Large intestine (tissue), 3 donors: ENCODE measurements around the gene FBXL7. TPM values are rescaled to one million over a fixed set of nuclear protein-coding genes. Genes with fewer than 3 reads are reported as not detected.

Experiments
- DNase-seq, 2 donors: peaks; one replicate each; pipeline versions ENCODE4 v3.0.0 to v3.0.0-alpha.2; 2013
- H3K27ac ChIP-seq: one replicate; pipeline ENCODE4 v1.5.1; 2013; ENCODE audit warnings: low read length
- H3K27me3 ChIP-seq: 2 replicates; pipeline ENCODE4 v1.6.1; 2013; ENCODE audit warnings: low read length; ENCODE audit not compliant: control insufficient read depth, insufficient read depth
- H3K36me3 ChIP-seq: 2 replicates; pipeline ENCODE4 v1.6.1; 2013; ENCODE audit warnings: low read length; ENCODE audit not compliant: control insufficient read depth, insufficient read depth
- H3K4me1 ChIP-seq: one replicate; pipeline ENCODE4 v1.6.1; 2013; ENCODE audit warnings: low read length; ENCODE audit not compliant: control insufficient read depth, insufficient read depth
- H3K4me3 ChIP-seq: one replicate; pipeline ENCODE4 v1.5.1; 2013; ENCODE audit warnings: low read length
- H3K9me3 ChIP-seq: one replicate; pipeline ENCODE4 v1.6.1; 2013; ENCODE audit warnings: mild to moderate bottlenecking, low read depth, low read length, moderate library complexity; ENCODE audit not compliant: control insufficient read depth
- WGBS: methylation state at CpG from one replicate; pipeline ENCODE4 v1.1.5; 2013; ENCODE audit warnings: low lambda C conversion rate; ENCODE audit not compliant: insufficient coverage; 5-methylcytosine and 5-hydroxymethylcytosine counted together
- polyA plus RNA-seq: library from polyadenylated mRNA; unstranded; fragments of 120-200 nt; gene quantifications from one replicate; pipeline ENCODE4 v1.2.1, GENCODE V29; 2013

Gene FBXL7
- polyA plus RNA-seq, 1 donor: 7.2 TPM

DNA sequence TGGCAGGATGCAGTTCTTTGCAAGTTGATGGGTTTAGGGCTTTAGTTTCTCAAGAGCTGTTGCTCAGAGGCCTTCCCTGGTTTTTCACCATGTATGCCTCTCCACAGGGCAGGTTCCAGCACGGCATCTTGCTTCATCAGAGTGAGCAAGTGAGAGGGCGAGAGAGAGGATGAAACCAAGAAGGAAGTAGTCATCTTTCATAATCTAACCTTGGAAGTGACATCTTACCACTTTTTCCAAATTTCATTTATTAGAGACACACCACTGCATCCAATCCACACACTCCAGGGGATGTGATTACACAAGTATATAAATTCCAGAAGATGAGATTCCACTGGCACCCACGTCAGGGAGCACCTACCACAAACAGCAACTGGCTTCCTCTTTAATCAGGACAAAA lies 385.2 kb downstream of the FBXL7 start:
- no peaks in the 10 kb centered on the region for H3K27me3 ChIP-seq
- no CpG with 5 or more reads among the region's 3 CpGs for WGBS
- H3K9me3 ChIP-seq: no peaks in the 10 kb centered on the region
- no peaks in the 10 kb centered on the region for H3K36me3 ChIP-seq
- H3K4me1 ChIP-seq: no peaks in the 10 kb centered on the region
- H3K4me3 ChIP-seq: no peak overlapping the region
- no peak overlapping the region for H3K27ac ChIP-seq
- no peak for DNase-seq

DNA sequence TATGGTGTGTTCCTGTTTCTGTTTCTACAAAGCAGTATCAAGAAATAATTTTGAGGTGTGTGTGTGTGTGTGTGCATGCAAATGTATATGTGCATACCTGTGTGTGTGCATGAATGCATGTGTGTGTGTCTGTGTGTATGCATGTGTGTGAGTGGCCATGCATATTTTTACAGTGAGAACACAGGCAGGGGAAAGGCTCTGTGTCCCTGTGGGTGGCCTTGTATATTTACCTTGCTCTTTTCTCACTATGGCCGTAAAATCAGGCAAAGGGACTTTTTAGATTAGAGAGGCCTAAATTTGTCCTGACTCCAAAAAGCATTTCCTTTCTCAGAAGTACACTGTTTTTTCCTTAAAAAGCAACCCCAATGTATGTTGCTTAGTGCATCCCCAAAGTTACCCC lies 386.2 kb downstream of the FBXL7 start:
- Histone ChIP-seq H3K9me3 (no peaks in the 10 kb centered on the region), H3K4me1 (no peaks in the 10 kb centered on the region), H3K27me3 (no peaks in the 10 kb centered on the region), H3K27ac (no peak overlapping the region), H3K36me3 (no peaks in the 10 kb centered on the region), H3K4me3 (no peak overlapping the region)
- WGBS: no CpG with 5 or more reads among the region's 1 CpG
- no peak for DNase-seq

DNA sequence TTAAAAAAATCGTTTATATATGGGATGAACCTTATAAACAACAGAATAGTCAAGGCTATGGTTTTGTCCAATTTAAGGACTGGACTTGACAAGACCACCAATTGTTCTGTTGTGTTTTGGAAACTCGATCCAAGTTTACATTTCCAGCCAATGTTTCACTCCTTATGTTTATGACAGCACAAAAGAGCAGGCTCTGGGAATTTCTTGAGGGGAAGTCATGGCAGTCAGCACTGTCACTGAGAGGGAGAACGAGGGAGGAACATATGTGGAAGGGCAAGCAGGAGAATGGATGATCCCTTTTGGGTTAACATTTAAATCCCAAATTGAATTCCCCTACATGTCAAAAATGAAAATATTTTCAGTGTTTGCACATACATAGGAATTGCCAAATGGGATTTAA lies 387.1 kb downstream of the FBXL7 start:
- Histone ChIP-seq H3K36me3 (no peaks in the 10 kb centered on the region), H3K4me3 (no peak overlapping the region), H3K27ac (no peak overlapping the region), H3K27me3 (no peaks in the 10 kb centered on the region), H3K4me1 (no peaks in the 10 kb centered on the region), H3K9me3 (no peaks in the 10 kb centered on the region)
- WGBS: no CpG with 5 or more reads among the region's 3 CpGs
- DNase-seq: peak; percentile 9 to 18

DNA sequence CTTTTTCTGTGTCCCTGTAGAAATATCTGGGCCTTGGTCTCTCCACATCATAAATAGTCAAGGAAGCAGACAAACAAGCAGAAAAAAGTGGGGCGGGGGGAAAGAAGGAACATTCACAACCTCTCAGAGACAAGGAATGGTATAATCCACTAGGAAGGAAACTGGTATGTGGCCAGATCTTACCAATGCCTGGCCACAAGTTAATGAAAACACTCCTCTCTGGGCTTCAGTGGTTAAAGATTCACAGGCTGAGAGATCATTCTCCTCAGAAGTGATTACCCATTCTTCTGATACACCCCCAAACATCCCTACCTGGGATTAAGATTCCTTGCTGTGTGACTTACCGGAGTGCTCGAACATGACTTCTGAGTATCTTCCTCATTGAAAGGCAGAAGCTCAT lies 389.0 kb downstream of the FBXL7 start:
- no peak overlapping the region for H3K4me3 ChIP-seq
- no peaks in the 10 kb centered on the region for H3K27me3 ChIP-seq
- no peaks in the 10 kb centered on the region for H3K9me3 ChIP-seq
- H3K36me3 ChIP-seq: no peaks in the 10 kb centered on the region
- WGBS: no CpG with 5 or more reads among the region's 3 CpGs
- H3K27ac ChIP-seq: no peak overlapping the region
- no peak for DNase-seq
- H3K4me1 ChIP-seq: no peaks in the 10 kb centered on the region

DNA sequence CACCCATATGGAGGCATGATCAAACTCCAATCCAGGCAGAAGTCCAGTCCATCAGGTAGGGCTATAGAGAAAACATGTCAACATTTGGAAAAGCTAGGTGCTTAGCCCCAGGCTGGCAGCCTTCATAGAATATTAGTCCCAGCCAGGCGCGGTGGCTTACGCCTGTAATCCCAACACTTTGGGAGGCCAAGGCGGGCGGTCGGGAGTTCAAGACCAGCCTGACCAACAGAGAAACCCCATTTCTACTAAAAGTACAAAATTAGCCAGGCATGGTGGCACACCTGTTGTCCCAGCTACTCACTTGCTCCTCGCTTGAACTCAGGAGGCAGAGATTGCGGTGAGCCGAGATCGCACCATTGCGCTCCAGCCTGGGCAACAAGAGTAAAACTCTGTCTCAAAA lies 393.9 kb downstream of the FBXL7 start:
- no peaks in the 10 kb centered on the region for H3K27me3 ChIP-seq
- H3K9me3 ChIP-seq: no peaks in the 10 kb centered on the region
- 100% methylated on average over 4 of the region's 11 CpGs for WGBS
- no peak for DNase-seq
- H3K4me3 ChIP-seq: no peak overlapping the region
- no peak overlapping the region for H3K27ac ChIP-seq
- H3K4me1 ChIP-seq: no peaks in the 10 kb centered on the region
- H3K36me3 ChIP-seq: no peaks in the 10 kb centered on the region

DNA sequence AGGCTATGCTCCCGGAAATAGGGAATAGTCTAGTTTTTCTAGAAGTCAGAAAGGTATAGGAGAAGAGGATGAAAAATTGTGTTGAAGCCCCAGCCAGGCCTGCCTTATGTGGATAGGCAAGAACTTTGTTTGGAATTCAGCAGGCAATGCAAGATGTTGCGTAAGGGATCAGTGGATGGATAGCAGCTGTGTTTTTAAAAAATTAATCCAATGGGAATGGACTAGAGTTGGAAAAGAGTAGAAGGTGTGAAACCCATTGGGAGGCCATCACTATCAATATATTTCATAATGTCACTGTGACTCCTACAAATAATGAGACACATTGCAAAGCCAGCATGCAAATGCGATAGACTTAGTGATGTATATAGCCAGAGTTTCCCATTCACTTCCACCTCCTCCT lies 397.7 kb downstream of the FBXL7 start:
- WGBS: no CpG with 5 or more reads among the region's 3 CpGs
- H3K27ac ChIP-seq: no peak overlapping the region
- no peak overlapping the region for H3K4me3 ChIP-seq
- H3K9me3 ChIP-seq: no peaks in the 10 kb centered on the region
- no peak for DNase-seq
- no peaks in the 10 kb centered on the region for H3K4me1 ChIP-seq
- H3K27me3 ChIP-seq: no peaks in the 10 kb centered on the region
- no peaks in the 10 kb centered on the region for H3K36me3 ChIP-seq

DNA sequence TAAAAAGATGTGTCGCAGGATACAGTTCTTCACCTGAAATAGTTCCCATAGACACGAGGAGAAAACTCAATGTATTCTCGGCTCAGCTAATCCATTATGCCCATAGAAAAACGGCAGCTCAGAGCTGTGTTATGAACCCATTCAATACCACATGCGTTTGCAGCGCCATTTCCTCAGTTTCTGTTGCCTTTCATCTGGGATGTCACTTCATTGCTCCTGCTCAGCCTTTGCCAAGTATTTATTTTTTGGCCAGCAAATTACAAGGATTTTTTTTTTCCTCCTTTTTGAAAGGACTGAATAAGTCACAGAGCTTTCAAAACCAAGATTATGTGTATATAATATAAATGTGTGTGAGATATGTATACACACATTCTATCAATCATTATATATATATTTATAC lies 398.7 kb downstream of the FBXL7 start:
- no peak overlapping the region for H3K4me3 ChIP-seq
- H3K27me3 ChIP-seq: no peaks in the 10 kb centered on the region
- H3K9me3 ChIP-seq: no peaks in the 10 kb centered on the region
- 100% methylated on average over 4 of the region's 6 CpGs for WGBS
- H3K27ac ChIP-seq: no peak overlapping the region
- H3K4me1 ChIP-seq: no peaks in the 10 kb centered on the region
- H3K36me3 ChIP-seq: no peaks in the 10 kb centered on the region
- no peak for DNase-seq

DNA sequence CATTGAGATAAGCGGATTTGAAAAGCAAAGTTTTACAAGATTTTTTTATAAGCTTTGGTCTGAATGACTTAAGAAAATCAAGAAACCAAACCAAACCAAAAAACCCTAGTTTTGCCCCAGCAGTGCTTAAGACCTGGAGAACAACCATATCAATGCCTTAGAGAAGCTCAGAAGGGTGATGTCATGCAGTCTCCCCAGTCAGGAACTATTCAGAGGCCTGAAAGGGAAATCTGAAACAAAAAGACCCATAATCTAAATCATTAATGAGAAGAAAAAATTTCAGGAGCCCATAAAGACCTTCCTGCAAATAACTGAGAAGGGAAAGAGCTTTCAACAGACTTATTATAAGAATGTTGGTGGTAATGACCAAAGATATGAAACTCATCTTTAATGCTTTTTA lies 399.5 kb downstream of the FBXL7 start:
- H3K27me3 ChIP-seq: no peaks in the 10 kb centered on the region
- no peak for DNase-seq
- H3K4me1 ChIP-seq: no peaks in the 10 kb centered on the region
- H3K27ac ChIP-seq: no peak overlapping the region
- 100% methylated on average over 1 of the region's 1 CpG for WGBS
- no peaks in the 10 kb centered on the region for H3K9me3 ChIP-seq
- no peaks in the 10 kb centered on the region for H3K36me3 ChIP-seq
- no peak overlapping the region for H3K4me3 ChIP-seq

DNA sequence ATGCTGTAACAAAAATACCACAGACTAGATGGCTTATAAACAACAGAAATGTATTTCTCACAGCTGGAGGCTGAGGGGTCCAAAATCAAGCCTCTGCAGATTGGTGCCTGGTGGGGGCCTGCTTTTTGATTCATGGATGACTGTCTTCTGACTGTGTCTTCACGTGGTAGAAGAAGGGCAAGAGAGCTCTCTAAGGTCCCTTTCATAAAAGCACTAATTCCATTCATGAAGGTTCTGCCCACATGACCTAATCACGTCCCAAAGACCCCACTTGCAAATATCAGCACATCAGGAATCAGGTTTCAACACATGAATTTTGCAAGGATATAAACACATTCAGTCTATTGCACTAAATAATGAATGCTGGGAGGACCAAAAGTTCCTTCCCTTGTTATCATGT lies 401.2 kb downstream of the FBXL7 start:
- H3K4me1 ChIP-seq: no peaks in the 10 kb centered on the region
- no peak overlapping the region for H3K27ac ChIP-seq
- no CpG with 5 or more reads among the region's 2 CpGs for WGBS
- DNase-seq: no peak
- H3K9me3 ChIP-seq: no peaks in the 10 kb centered on the region
- no peaks in the 10 kb centered on the region for H3K36me3 ChIP-seq
- no peak overlapping the region for H3K4me3 ChIP-seq
- H3K27me3 ChIP-seq: no peaks in the 10 kb centered on the region

DNA sequence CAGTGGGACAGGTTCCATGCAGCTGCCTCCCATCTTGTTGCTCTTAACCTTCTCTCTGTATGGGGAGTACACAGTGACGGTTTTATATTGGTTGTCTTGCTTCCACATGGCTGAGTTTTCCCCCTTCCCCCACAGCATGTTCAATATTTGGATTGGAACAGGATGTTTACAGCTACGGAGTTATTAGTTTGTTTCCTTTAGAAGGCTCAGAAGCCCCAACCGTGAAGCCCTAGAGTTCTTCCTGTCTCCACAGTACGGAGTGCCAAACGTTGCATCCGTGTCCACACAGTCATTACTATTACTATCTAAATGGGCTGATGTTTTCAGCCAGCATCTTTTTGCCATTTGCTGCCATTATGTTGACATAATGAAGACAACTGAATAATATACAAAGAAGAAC lies 402.1 kb downstream of the FBXL7 start:
- H3K4me3 ChIP-seq: no peak overlapping the region
- no peaks in the 10 kb centered on the region for H3K9me3 ChIP-seq
- no peaks in the 10 kb centered on the region for H3K36me3 ChIP-seq
- no peak overlapping the region for H3K27ac ChIP-seq
- no peaks in the 10 kb centered on the region for H3K27me3 ChIP-seq
- H3K4me1 ChIP-seq: no peaks in the 10 kb centered on the region
- peak in 1 of 2 donors; percentile 19 for DNase-seq
- no CpG with 5 or more reads among the region's 6 CpGs for WGBS

DNA sequence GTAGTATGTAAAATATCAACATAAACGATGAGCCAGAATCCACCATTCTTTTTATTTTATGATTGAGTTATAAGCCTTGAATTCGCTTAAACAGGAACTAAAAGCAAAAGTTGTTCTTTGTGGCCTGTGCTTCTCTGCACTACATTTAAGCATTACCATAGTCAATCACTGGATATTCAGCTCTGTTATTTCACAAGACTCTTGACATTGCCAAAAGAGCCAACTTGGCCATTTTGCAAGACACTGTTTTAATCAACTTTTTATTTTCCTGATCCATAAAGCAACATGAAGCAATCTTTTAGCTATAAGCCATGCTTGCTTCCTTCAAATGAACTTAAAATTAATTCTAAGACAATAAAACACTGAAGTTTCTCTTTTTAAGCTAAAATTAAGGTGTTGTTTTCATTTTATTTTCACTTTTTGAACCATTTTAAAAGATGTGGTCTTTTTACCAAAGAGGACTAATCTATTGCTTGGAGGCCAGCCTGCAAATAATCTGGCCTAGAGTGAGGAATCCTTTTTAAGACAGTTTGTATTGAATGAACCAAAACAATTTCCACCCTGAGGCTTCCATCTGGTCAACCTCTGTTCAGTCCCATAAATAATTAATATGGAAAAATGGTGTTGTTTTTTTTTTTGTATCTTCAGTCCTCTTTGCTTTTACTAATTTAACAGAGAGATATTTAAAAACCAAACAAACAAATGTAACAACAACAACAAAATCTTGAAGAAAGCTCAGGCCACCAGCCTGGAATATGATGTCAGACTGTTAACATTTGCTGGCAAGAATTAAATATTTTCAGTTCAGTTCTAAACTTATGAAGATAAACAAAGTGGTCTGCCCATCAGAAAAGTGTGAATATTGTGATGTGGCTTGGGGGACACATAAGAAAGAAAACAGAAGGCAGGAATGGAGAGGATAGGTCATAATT lies 405.2 kb downstream of the FBXL7 start:
- Histone ChIP-seq H3K9me3 (no peaks in the 10 kb centered on the region), H3K4me1 (no peaks in the 10 kb centered on the region), H3K36me3 (no peaks in the 10 kb centered on the region), H3K27ac (no peak overlapping the region), H3K27me3 (no peaks in the 10 kb centered on the region), H3K4me3 (no peak overlapping the region)
- 86% methylated on average over 1 of the region's 2 CpGs for WGBS
- no peak for DNase-seq
